Trophoblast cell (in vitro differentiated cells and primary cell): Measurements from ENCODE around the gene BBS4.
"Not testable (repeated sequence)": the region's sequence is repeated elsewhere in the genome, so short reads cannot be mapped to it uniquely, and the experiment has no call there.

Experiments
- DNase-seq, 2 donors: peaks; one replicate each; pipeline ENCODE4 v3.0.0-alpha.2; 2016
- H2AFZ ChIP-seq: 2 replicates; pipeline ENCODE4 v1.6.1; 2013; ENCODE audit warnings: low read length, moderate library complexity, mild to moderate bottlenecking; ENCODE audit not compliant: insufficient read depth, poor library complexity
- H2AK5ac ChIP-seq: 2 replicates; pipeline ENCODE4 v1.6.1; 2013; ENCODE audit warnings: mild to moderate bottlenecking, low read length
- H2BK120ac ChIP-seq: 2 replicates; pipeline ENCODE4 v1.6.1; 2013; ENCODE audit warnings: low read length, mild to moderate bottlenecking, moderate library complexity; ENCODE audit not compliant: insufficient read depth, poor library complexity
- H2BK12ac ChIP-seq: 2 replicates; pipeline ENCODE4 v1.6.1; 2013; ENCODE audit warnings: mild to moderate bottlenecking, low read length, moderate library complexity
- H2BK5ac ChIP-seq: 2 replicates; pipeline ENCODE4 v1.6.1; 2013; ENCODE audit warnings: low read length, low read depth, moderate library complexity, mild to moderate bottlenecking; ENCODE audit not compliant: poor library complexity
- H3K14ac ChIP-seq: 2 replicates; pipeline ENCODE4 v1.6.1; 2013; ENCODE audit warnings: mild to moderate bottlenecking, low read length
- H3K18ac ChIP-seq: 2 replicates; pipeline ENCODE4 v1.6.1; 2013; ENCODE audit warnings: mild to moderate bottlenecking, low read length
- H3K23ac ChIP-seq: 2 replicates; pipeline ENCODE4 v1.6.1; 2013; ENCODE audit warnings: low read length
- H3K27ac ChIP-seq: 2 replicates; pipeline ENCODE4 v1.5.1; 2013; ENCODE audit warnings: low read depth, mild to moderate bottlenecking, inconsistent platforms, low read length, moderate library complexity
- H3K27me3 ChIP-seq: 2 replicates; pipeline ENCODE4 v1.6.1; 2013; ENCODE audit warnings: inconsistent platforms, mild to moderate bottlenecking, low read length, moderate library complexity; ENCODE audit not compliant: insufficient read depth
- H3K36me3 ChIP-seq, 2 experiments: 1 replicate in 1 of 2; 2 replicates in 1 of 2; pipeline ENCODE4 v1.6.1; 2013; ENCODE audit warnings: low read length in 2 of 2, mild to moderate bottlenecking in 2 of 2, moderate library complexity in 1 of 2; ENCODE audit not compliant: insufficient read depth in 2 of 2, control insufficient read depth in 1 of 2
- H3K4ac ChIP-seq: 2 replicates; pipeline ENCODE4 v1.6.1; 2013; ENCODE audit warnings: low read depth, mild to moderate bottlenecking, low read length, moderate library complexity
- H3K4me1 ChIP-seq, 2 experiments: 1 replicate in 1 of 2; 2 replicates in 1 of 2; pipeline ENCODE4 v1.6.1; 2013; ENCODE audit warnings: low read length in 2 of 2, mild to moderate bottlenecking in 2 of 2, moderate library complexity in 1 of 2; ENCODE audit not compliant: insufficient read depth in 2 of 2, control insufficient read depth in 1 of 2
- H3K4me2 ChIP-seq: 2 replicates; pipeline ENCODE4 v1.6.1; 2013; ENCODE audit warnings: inconsistent platforms, mild to moderate bottlenecking, low read length, moderate library complexity
- H3K4me3 ChIP-seq: 2 replicates; pipeline ENCODE4 v1.5.1; 2013; ENCODE audit warnings: mild to moderate bottlenecking, low read depth, low read length, inconsistent platforms
- H3K79me1 ChIP-seq: one replicate; pipeline ENCODE4 v1.6.1; 2013; ENCODE audit warnings: low read length
- H3K79me2 ChIP-seq: 2 replicates; pipeline ENCODE4 v1.6.1; 2013; ENCODE audit warnings: low read length, mild to moderate bottlenecking; ENCODE audit not compliant: control insufficient read depth, insufficient read depth, poor library complexity
- H3K9ac ChIP-seq: 2 replicates; pipeline ENCODE4 v1.6.1; 2013; ENCODE audit warnings: mild to moderate bottlenecking, low read length
- H3K9me3 ChIP-seq: 2 replicates; pipeline ENCODE4 v1.6.1; 2013; ENCODE audit warnings: low read depth, mild to moderate bottlenecking, control low read depth, inconsistent platforms, low read length; ENCODE audit not compliant: insufficient read depth
- H4K12ac ChIP-seq: 2 replicates; pipeline ENCODE4 v1.6.1; 2013; ENCODE audit warnings: low read depth, mild to moderate bottlenecking, low read length, moderate library complexity
- H4K8ac ChIP-seq: 2 replicates; pipeline ENCODE4 v1.6.1; 2013; ENCODE audit warnings: low read depth, mild to moderate bottlenecking, low read length, moderate library complexity
- H4K91ac ChIP-seq: one replicate; pipeline ENCODE4 v1.6.1; 2013; ENCODE audit warnings: low read depth, mild to moderate bottlenecking, low read length, moderate library complexity
- WGBS: extraction: QIAGEN DNeasy Blood & Tissue Kit; methylation state at CpG from one replicate; pipeline ENCODE4 v1.1.7; 2013; ENCODE audit warnings: missing lambda C conversion rate; ENCODE audit not compliant: insufficient read length, insufficient coverage; ENCODE audit errors: extremely low coverage; 5-methylcytosine and 5-hydroxymethylcytosine counted together

BBS4 gene

DNA sequence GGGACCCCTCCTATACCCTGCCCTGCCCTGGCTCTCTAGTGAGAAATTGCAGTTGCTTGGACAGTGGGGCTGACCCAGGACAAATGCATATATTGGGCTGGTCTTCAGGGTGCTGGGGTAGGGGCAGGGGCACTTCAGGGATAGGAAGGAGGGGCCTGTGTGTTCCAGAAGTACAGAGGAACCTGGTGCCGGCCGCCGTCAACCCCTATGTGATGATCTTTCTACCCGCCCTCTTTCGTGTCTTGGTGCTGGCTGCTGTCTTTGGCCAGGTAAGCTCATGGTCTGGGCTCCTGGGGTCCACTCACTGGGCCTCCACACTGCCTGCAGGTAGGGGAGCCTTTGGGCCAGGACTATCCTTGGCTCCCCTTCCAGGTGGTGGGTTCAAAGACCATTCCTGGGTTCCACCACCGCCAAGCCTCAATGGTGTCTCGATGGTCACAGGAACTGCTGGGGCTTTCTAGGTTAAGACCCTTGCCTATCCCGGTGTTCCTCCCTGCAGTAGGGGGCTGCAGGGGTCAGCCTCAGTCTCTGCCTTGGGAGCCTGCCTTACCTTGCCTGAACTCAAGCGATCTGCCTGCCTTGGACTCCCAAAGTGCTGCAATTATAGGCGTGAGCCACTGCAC is 37.3 kb upstream of the BBS4 start:
- H3K27me3 ChIP-seq, H3K23ac ChIP-seq, H3K27ac ChIP-seq, H3K79me2 ChIP-seq, H2BK12ac ChIP-seq, H3K18ac ChIP-seq, H2AK5ac ChIP-seq, H4K8ac ChIP-seq, H3K4me2 ChIP-seq, H3K79me1 ChIP-seq, H2BK120ac ChIP-seq, DNase-seq, H2AFZ ChIP-seq, H2BK5ac ChIP-seq, H3K36me3 ChIP-seq, H3K14ac ChIP-seq, H3K4me3 ChIP-seq, H3K9ac ChIP-seq, H4K12ac ChIP-seq, H3K4ac ChIP-seq, H3K4me1 ChIP-seq, H4K91ac ChIP-seq, H3K9me3 ChIP-seq: not testable (repeated sequence)
- WGBS, result no CpG with 5 or more reads among the region's 10 CpGs

- not testable (repeated sequence) for H3K36me3 ChIP-seq, H2AK5ac ChIP-seq, H3K79me1 ChIP-seq, H4K8ac ChIP-seq, DNase-seq, H2AFZ ChIP-seq, H4K12ac ChIP-seq, H3K14ac ChIP-seq, H3K4me2 ChIP-seq, H3K4ac ChIP-seq, H2BK12ac ChIP-seq, H3K18ac ChIP-seq, H3K9ac ChIP-seq, H3K27me3 ChIP-seq, H3K4me3 ChIP-seq, H3K27ac ChIP-seq, H2BK5ac ChIP-seq, H2BK120ac ChIP-seq, H3K9me3 ChIP-seq, H3K23ac ChIP-seq, H3K4me1 ChIP-seq, H4K91ac ChIP-seq, H3K79me2 ChIP-seq
- WGBS, result no CpG with 5 or more reads among the region's 7 CpGs
Measured at GRCh38 chr15:72654397-72654796, 31.6 kb upstream of the BBS4 start, which contains the start of gene GOLGA6B. Gene GOLGA6B, plus strand, starts transcription at chr15:72654697. Its CDS starts 41 bp downstream, at chr15:72654738.

DNA sequence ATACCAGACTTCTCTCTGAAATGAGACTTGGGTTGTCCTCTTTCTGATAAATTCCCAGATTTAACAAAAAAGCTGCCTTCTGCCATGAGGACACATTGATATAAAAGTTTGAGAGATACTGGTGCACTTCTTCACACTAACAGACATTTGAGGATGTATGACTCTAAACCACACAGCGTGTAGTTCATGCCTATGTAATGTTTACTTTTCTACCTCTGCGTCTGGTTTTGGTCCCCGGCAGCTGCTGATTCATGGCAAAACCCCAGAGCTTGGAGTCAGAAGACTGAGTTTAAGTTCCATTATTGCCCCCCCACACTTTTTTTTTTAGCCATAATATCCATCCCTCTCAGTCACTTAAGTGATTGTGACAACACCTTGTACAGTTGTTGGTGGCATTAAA is 30.0 kb upstream of the BBS4 start:
- H3K9me3 ChIP-seq, H2BK12ac ChIP-seq, H4K8ac ChIP-seq, H3K4me2 ChIP-seq, DNase-seq, H3K4me1 ChIP-seq, H3K18ac ChIP-seq, H3K14ac ChIP-seq, H4K91ac ChIP-seq, H2BK5ac ChIP-seq, H3K27ac ChIP-seq, H2AK5ac ChIP-seq, H3K23ac ChIP-seq, H4K12ac ChIP-seq, H3K36me3 ChIP-seq, H3K27me3 ChIP-seq, H3K79me1 ChIP-seq, H3K4ac ChIP-seq, H3K79me2 ChIP-seq, H3K4me3 ChIP-seq, H2AFZ ChIP-seq, H2BK120ac ChIP-seq, H3K9ac ChIP-seq: not testable (repeated sequence)
- no CpG with 5 or more reads among the region's 3 CpGs for WGBS

GRCh38 chr15:72661081-72661480 is 24.9 kb upstream of the BBS4 start:
- not testable (repeated sequence) for H3K4me2 ChIP-seq, H3K9me3 ChIP-seq, H3K79me2 ChIP-seq, H3K36me3 ChIP-seq, H3K9ac ChIP-seq, H2BK120ac ChIP-seq, H2BK5ac ChIP-seq, H4K12ac ChIP-seq, DNase-seq, H4K91ac ChIP-seq, H3K4me3 ChIP-seq, H2BK12ac ChIP-seq, H3K4ac ChIP-seq, H3K4me1 ChIP-seq, H2AK5ac ChIP-seq, H3K14ac ChIP-seq, H2AFZ ChIP-seq, H4K8ac ChIP-seq, H3K18ac ChIP-seq, H3K27me3 ChIP-seq, H3K27ac ChIP-seq, H3K23ac ChIP-seq, H3K79me1 ChIP-seq
- WGBS, result no CpG with 5 or more reads among the region's 10 CpGs
